IPS-20b (cell line): ENCODE measurements around the gene SLC26A2.
"Not testable (repeated sequence)": the region's sequence is repeated elsewhere in the genome, so short reads cannot be mapped to it uniquely, and the experiment has no call there.

Source experiments
- H3K27ac ChIP-seq: one replicate; pipeline ENCODE4 v1.5.1; 2013; ENCODE audit warnings: low read length
- H3K27me3 ChIP-seq: 2 replicates; pipeline ENCODE4 v1.6.1; 2013; ENCODE audit warnings: mild to moderate bottlenecking, low read length, inconsistent platforms; ENCODE audit not compliant: insufficient read depth
- H3K36me3 ChIP-seq: 2 replicates; pipeline ENCODE4 v1.6.1; 2013; ENCODE audit warnings: low read depth, mild to moderate bottlenecking, inconsistent platforms, low read length, moderate library complexity; ENCODE audit not compliant: insufficient read depth
- H3K4me1 ChIP-seq: 2 replicates; pipeline ENCODE4 v1.6.1; 2013; ENCODE audit warnings: mild to moderate bottlenecking, control low read depth, inconsistent platforms, low read length, moderate library complexity; ENCODE audit not compliant: insufficient read depth
- H3K4me3 ChIP-seq: 2 replicates; pipeline ENCODE4 v1.5.1; 2013; ENCODE audit warnings: mild to moderate bottlenecking, low read length, inconsistent platforms
- H3K9ac ChIP-seq: 2 replicates; pipeline ENCODE4 v1.6.1; 2013; ENCODE audit warnings: low read depth, mild to moderate bottlenecking, inconsistent platforms, low read length, moderate library complexity
- H3K9me3 ChIP-seq: 2 replicates; pipeline ENCODE4 v1.6.1; 2013; ENCODE audit warnings: mild to moderate bottlenecking, low read depth, low read length, inconsistent platforms; ENCODE audit not compliant: insufficient read depth

The SLC26A2 gene

DNA sequence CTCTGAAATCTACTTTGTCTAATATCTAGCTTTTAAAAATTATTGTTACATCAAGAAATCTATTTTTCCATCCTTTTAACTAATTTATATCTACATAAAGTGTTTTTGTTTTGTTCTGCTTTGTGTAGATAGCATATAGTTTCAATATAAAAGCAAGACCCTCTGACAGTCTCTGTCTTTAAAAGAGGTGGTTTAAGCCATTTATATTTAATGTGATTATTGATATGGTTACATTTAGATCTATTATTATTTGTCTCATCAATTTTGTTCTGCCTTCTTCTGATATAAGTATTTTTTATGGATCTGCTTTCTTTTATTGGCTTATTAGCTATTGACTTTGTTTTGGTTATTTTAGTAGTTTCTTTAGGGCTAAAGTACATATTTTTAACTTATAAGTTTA, 56.0 kb downstream of the SLC26A2 start:
- Histone ChIP-seq H3K4me3 (no peak overlapping the region), H3K27ac (no peak overlapping the region), H3K9ac (no peak overlapping the region), H3K36me3 (peaks cover 98% of the 10 kb centered on the region), H3K9me3 (peaks cover 8% of the 10 kb centered on the region; the same call in 1 of the 2 replicates), H3K27me3 (no peaks in the 10 kb centered on the region), H3K4me1 (peaks cover 6% of the 10 kb centered on the region; the same call in 1 of the 2 replicates)

DNA sequence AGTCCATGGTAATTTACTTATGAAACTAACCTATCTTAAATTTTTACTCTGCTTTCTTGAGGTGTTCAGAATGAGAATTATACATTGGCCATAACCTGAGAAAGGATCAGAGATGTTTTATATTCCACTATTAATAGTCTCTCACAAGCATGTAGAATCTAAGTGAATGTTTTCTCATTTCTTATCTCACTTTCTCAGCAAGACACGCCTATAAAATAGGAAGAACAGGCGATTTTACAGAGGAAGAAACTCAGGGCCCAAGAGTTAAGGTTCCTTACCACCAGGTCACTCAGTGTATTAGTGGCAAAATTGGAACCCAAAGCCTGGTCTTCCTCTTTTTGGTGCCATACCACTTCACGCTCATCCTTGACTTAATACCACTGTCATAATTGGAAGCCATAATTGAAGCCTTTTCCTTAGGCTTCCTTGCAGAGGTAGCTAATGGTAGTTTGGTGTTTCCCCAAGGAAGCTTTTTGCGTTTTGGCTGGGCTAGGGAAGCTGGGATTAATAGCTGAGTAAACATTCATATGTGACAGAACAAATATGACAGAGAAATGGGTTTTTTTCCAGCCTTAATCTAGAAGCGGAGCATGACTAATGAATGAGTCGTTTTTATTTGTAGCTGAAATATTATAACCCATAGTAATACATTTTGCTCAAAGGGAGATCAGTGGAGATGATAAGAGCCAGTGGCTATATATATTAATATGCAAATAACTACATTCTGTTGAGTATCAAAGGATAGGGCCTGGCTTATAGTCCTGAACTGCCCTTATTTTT, 56.9 kb downstream of the SLC26A2 start:
- H3K27me3 ChIP-seq = no peaks in the 10 kb centered on the region
- no peak overlapping the region for H3K27ac ChIP-seq
- no peak overlapping the region for H3K9ac ChIP-seq
- peaks cover 100% of the 10 kb centered on the region for H3K36me3 ChIP-seq
- H3K9me3 ChIP-seq = peaks cover 8% of the 10 kb centered on the region; the same call in 1 of the 2 replicates
- H3K4me1 ChIP-seq = peaks cover 7% of the 10 kb centered on the region; the same call in 1 of the 2 replicates
- no peak overlapping the region for H3K4me3 ChIP-seq

DNA sequence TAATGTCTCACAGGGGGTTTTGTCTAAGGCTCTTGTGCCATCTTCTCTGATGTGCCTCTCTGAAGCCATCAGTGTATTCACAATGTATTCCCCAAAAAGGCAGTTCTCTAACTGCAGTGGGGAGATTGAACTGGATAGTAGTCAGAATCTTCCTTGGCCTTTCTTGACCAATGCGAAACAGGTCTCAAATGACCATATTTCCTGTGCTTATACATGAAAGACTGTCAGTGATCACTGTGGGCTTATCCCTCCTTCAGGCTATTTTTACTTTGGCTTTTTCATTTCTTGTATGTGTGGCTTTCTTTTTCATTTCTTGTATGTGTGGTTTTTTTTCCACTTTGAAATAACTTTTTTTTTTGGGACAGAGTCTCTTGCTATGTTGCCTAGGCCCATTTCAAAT, 59.7 kb downstream of the SLC26A2 start:
- Histone ChIP-seq H3K36me3 (peaks cover 100% of the 10 kb centered on the region), H3K4me3 (no peak overlapping the region), H3K27me3 (no peaks in the 10 kb centered on the region), H3K4me1 (peaks cover 7% of the 10 kb centered on the region; the same call in 1 of the 2 replicates), H3K9ac (no peak overlapping the region), H3K27ac (no peak overlapping the region), H3K9me3 (peaks cover 8% of the 10 kb centered on the region; the same call in 1 of the 2 replicates)

DNA sequence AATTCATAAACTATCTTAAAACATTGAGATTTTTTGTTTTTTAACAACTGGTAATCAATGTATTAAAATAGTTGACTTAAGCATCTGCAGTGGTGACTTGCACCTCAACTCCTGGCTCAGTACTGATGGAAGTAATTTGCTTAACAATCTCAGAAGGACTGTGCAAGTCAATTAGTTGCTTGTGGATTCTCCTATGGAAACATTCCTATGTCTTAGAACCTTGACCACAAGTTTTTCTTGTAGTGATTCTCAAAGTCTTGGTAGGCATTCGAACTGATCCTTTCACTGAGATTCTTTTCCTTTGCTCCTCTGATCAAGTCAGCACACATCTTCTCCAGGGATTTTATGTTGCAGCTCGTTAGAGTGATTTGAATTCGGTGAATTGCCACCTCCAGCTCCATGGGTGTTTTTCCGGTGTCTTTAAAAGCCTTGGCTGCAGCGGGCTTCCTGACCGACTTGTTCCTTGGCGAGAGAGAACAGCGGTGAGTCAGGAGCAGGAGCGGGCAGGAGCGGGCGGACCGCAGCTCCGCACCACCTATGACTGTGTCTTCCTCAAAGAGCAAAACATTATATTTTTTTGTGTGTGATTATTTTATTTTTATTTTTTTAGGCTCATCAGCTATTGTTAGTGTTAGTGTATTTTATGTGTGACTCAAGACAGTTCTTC, 61.1 kb downstream of the SLC26A2 start:
- Histone ChIP-seq H3K36me3 (peaks cover 97% of the 10 kb centered on the region), H3K9ac (no peak overlapping the region), H3K4me3 (peak overlapping the region; percentile 13; the same call in 1 of the 2 replicates), H3K9me3 (no peaks in the 10 kb centered on the region), H3K27me3 (no peaks in the 10 kb centered on the region), H3K4me1 (peaks cover 7% of the 10 kb centered on the region; the same call in 1 of the 2 replicates), H3K27ac (no peak overlapping the region)

DNA sequence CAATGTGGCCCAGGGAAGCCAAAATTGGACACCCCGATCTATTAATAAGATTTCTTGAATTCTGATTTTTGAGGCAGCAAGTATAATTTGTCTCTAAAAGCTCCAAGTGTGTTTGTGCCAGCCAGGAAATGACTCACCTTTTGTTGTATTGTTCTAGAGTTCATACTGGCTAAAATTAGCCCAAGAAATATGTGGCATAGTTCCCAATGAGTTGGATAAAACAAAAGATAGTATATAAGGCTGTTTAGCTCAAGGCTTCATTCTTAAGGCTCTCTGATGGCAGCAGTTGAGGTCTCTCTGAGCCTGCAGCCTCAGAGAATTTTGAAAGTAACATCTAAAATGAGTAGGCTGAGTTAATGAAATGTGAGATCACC, 61.6 kb downstream of the SLC26A2 start:
- Histone ChIP-seq H3K36me3 (peaks cover 97% of the 10 kb centered on the region), H3K9me3 (no peaks in the 10 kb centered on the region), H3K27ac (no peak overlapping the region), H3K4me3 (no peak overlapping the region), H3K9ac (peak overlapping the region; percentile 0; the same call in 1 of the 2 replicates), H3K4me1 (peaks cover 7% of the 10 kb centered on the region; the same call in 1 of the 2 replicates), H3K27me3 (no peaks in the 10 kb centered on the region)

DNA sequence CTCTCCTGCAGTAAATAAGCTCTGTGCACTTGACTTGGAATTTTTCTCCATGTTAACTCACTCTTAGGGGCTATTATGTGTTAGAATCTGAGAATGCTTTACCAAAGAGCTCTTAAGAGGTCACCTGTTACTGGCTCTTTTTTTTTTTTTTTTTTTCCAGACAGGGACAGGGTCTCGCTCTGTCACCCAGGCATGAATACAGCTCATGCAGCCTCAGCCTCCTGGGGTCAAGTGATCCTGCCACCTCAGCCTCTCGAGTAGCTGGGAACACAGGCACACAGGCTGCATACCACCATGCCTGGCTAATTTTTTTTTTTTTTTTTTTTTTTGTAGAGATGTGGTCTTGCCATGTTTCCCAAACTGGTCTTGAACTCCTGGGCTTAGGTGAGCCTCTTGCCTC, 62.1 kb downstream of the SLC26A2 start:
- Histone ChIP-seq H3K9ac (peak overlapping the region; percentile 0; the same call in 1 of the 2 replicates), H3K36me3 (peaks cover 97% of the 10 kb centered on the region), H3K9me3 (no peaks in the 10 kb centered on the region), H3K27ac (no peak overlapping the region), H3K27me3 (no peaks in the 10 kb centered on the region), H3K4me1 (peaks cover 7% of the 10 kb centered on the region; the same call in 1 of the 2 replicates), H3K4me3 (no peak overlapping the region)

DNA sequence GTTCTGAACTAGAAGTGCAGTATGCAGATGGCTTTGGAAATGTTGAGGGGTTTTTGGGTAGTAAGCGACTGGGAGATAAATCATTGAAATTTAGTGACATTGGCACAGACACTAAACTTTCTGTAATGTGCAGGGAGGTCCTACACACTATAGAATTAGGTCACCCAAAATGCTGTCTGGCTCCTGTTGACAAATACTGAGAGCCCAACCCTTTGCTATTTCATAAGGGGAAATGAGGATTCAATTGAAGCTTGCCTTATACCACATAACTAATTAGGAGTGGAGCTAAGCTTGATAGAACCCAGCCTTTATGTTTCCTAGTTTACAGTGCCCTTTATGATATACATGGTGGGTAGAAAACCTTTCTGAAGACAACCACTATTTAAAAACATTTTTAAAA, 62.6 kb downstream of the SLC26A2 start:
- H3K4me3 ChIP-seq = no peak overlapping the region
- no peaks in the 10 kb centered on the region for H3K9me3 ChIP-seq
- no peaks in the 10 kb centered on the region for H3K27me3 ChIP-seq
- H3K36me3 ChIP-seq = peaks cover 96% of the 10 kb centered on the region
- peaks cover 7% of the 10 kb centered on the region; the same call in 1 of the 2 replicates for H3K4me1 ChIP-seq
- no peak overlapping the region for H3K9ac ChIP-seq
- no peak overlapping the region for H3K27ac ChIP-seq

DNA sequence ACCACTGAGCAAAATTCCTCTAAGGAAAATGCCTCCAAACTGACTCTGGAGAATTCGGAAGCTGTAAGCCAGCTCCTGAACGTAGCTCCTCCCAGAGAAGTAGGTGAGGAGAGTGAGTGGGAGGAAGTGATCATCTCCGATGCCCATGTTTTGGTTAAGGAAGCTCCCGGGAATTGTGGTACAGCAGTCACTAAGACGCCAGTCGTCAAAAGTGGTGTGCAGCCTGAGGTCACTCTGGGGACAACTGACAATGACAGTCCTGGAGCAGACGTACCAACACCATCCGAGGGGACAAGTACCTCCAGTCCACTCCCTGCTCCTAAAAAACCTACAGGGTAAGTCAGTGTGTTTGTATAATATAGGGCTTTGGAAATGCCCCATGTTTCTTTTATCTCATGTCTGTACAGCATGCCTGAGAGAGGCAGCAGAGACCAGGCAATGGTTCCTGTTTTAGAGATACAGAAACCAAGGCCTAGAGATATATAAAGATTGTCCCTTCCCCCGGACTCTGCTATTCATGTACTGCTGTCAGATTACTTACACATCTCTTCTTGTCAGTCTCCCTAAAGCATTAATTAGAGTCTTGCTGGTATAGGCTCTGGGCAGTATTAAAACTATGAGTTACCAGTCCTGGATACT, 63.9 kb downstream of the SLC26A2 start:
- no peaks in the 10 kb centered on the region for H3K9me3 ChIP-seq
- H3K4me1 ChIP-seq = peaks cover 7% of the 10 kb centered on the region; the same call in 1 of the 2 replicates
- no peak overlapping the region for H3K27ac ChIP-seq
- H3K36me3 ChIP-seq = peaks cover 92% of the 10 kb centered on the region
- H3K4me3 ChIP-seq = no peak overlapping the region
- H3K9ac ChIP-seq = no peak overlapping the region
- no peaks in the 10 kb centered on the region for H3K27me3 ChIP-seq

DNA sequence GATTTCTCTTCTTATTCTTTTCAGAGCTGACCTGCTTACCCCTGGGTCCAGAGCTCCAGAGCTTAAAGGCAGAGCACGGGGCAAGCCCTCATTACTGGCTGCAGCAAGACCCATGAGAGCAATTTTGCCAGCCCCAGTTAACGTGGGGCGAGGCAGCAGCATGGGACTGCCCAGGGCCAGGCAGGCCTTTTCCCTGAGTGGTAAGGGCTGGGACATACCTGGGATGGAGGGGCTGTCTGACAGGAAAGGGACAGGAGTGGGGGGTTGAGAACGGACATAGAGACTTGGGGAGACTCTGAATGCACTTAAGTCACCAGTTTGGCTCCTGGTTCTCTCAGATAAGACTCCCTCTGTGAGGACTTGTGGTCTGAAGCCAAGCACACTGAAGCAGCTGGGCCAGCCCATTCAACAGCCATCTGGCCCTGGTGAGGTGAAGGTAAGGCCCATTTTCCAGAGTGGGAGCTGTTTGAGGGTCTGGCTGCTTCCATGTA, 66.2 kb downstream of the SLC26A2 start:
- Histone ChIP-seq H3K9me3 (no peaks in the 10 kb centered on the region), H3K27me3 (no peaks in the 10 kb centered on the region), H3K9ac (no peak overlapping the region), H3K27ac (no peak overlapping the region), H3K4me3 (no peak overlapping the region), H3K36me3 (peaks cover 90% of the 10 kb centered on the region), H3K4me1 (no peaks in the 10 kb centered on the region)

DNA sequence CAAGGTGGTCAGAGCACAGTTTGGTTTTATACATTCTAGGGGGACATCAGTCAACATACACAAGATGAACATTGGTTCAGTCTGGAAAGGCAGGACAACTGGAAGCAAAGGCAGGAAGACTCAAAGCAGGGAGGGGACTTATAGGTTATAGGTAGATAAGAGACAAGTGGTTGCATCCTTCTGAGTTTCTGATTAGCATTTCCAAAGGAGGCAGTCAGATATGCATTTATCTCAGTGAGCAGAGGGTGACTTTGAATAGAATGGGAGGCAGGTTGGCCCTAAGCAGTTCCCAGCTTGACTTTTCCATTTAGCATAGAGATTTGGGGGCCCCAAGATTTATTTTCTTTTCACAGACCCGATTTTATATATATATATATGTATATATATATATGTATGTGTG, 67.5 kb downstream of the SLC26A2 start:
- not testable (repeated sequence) for H3K27ac ChIP-seq, H3K4me1 ChIP-seq, H3K9ac ChIP-seq, H3K27me3 ChIP-seq, H3K4me3 ChIP-seq, H3K9me3 ChIP-seq
- peaks cover 90% of the 10 kb centered on the region for H3K36me3 ChIP-seq

DNA sequence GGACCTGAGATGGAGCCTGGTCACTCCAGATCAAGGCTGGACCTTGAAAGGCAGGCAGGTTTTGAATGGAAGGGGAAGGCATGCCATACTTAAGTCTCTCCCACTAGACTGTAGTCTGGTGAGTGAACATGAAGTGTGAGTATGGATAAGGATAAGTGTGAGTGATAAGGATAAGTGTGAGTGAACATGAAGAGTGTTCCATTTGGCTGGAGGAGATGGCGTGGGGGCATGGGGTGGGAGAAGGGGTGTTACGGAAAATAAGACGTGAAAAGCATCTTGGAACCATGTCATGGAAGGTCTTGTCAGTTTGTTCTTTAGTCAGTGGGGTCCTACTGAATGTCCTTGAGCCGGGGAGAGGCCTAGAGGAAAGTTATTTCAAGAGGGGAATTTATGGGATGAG, 72.8 kb downstream of the SLC26A2 start:
- Histone ChIP-seq H3K9ac (no peak overlapping the region), H3K9me3 (no peaks in the 10 kb centered on the region), H3K36me3 (peaks cover 95% of the 10 kb centered on the region), H3K27me3 (no peaks in the 10 kb centered on the region), H3K4me1 (no peaks in the 10 kb centered on the region), H3K4me3 (no peak overlapping the region), H3K27ac (no peak overlapping the region)
